Transverse colon (tissue), 4 donors: ENCODE measurements around the gene GNLY. TPM values are rescaled to one million over a fixed set of nuclear protein-coding genes. Genes with fewer than 3 reads are reported as not detected.
"Not testable (repeated sequence)": the region's sequence is repeated elsewhere in the genome, so short reads cannot be mapped to it uniquely, and the experiment has no call there.

Experiments
- DNase-seq: peaks from one replicate; pipeline ENCODE4 v3.0.0-alpha.2; 2019
- H3K27ac ChIP-seq, 4 donors: fragments of 200-600 bp; sonication (generic); 2 replicates each; pipeline ENCODE4 v1.5.1; 2016 to 2018; ENCODE audit warnings: inconsistent platforms in 4 of 4
- H3K27me3 ChIP-seq: fragments of 200-600 bp; sonication (generic); 2 replicates; pipeline ENCODE4 v1.5.1; 2017; ENCODE audit warnings: inconsistent platforms
- H3K36me3 ChIP-seq, 4 donors: fragments of 200-600 bp; sonication (generic); 2 replicates each; pipeline ENCODE4 v1.5.1; 2017 to 2019; ENCODE audit warnings: inconsistent platforms in 4 of 4
- H3K4me1 ChIP-seq, 4 donors: fragments of 200-600 bp; sonication (generic); 2 replicates each; pipeline ENCODE4 v1.5.1; 2017 to 2020; ENCODE audit warnings: inconsistent platforms in 4 of 4
- H3K4me3 ChIP-seq, 4 donors: fragments of 200-600 bp; sonication (generic); 1 replicate in 1 of 4; 2 replicates in 3 of 4; pipeline versions ENCODE4 v1.5.1 to v1.6.1; 2017 to 2019; ENCODE audit warnings: inconsistent platforms in 4 of 4
- H3K9me3 ChIP-seq, 2 donors: fragments of 200-600 bp; sonication (generic); 2 replicates each; pipeline ENCODE4 v1.5.1; 2017 to 2019; ENCODE audit warnings: inconsistent platforms in 2 of 2
- CTCF ChIP-seq, 5 experiments: fragments of 200-600 bp in 3 of 5; fragments of 450-650 bp in 2 of 5; sonication (generic) in 3 of 5; IDR thresholded peaks; 1 replicate in 2 of 5; 2 replicates in 3 of 5; pipeline ENCODE4 v1.5.1; 2016 to 2017; ENCODE audit warnings: antibody characterized with exemption in 5 of 5, inconsistent platforms in 3 of 5, mild to moderate bottlenecking in 2 of 5, moderate library complexity in 1 of 5
- EP300 ChIP-seq: sonication (generic); formaldehyde crosslinking; IDR thresholded peaks from one replicate; pipeline ENCODE4 v1.6.1; 2017; ENCODE audit warnings: antibody characterized with exemption, low read depth
- POLR2A ChIP-seq: fragments of 450-650 bp; IDR thresholded peaks from one replicate; pipeline ENCODE4 v1.6.1; 2016; ENCODE audit warnings: antibody characterized with exemption, mild to moderate bottlenecking, moderate library complexity
- POLR2AphosphoS5 ChIP-seq, 3 donors: sonication (generic); formaldehyde crosslinking; IDR thresholded peaks; one replicate each; pipeline ENCODE4 v1.6.1; 2016; ENCODE audit warnings: antibody characterized with exemption in 3 of 3
- WGBS, 2 donors: methylation state at CpG; one replicate each; pipeline ENCODE4 v1.1.5; 2018; ENCODE audit warnings: low coverage in 1 of 2; 5-methylcytosine and 5-hydroxymethylcytosine counted together
- in situ Hi-C, 4 donors: fragments of 200-750 bp; cut with MboI; loops; one replicate each; pipeline versions ENCODE4 v1.15.0 to v1.15.1; 2017; ENCODE audit warnings: low sequenced_read_pairs in 3 of 4, low pct_ligation_motif_present in 1 of 4, low pct_unique_long_range_greater_than_20kb in 1 of 4
- intact Hi-C: fragments of 100-400 bp; cut with DNase I; formaldehyde crosslinking; loops from one replicate; pipeline ENCODE4 v1.15.1; 2023; ENCODE audit warnings: low total_unique reads
- total RNA-seq, 4 donors: library from RNA; depleted of rRNA; stranded (reverse); fragments of >200 nt; gene quantifications; one replicate each; pipeline ENCODE4 v1.1.0, GENCODE V29; 2016

The GNLY gene
- total RNA-seq, 4 donors from 2014 or later = 5.2 to 11.7 TPM; not detected in 2

GRCh38 chr2:85712336-85712735, 18.2 kb downstream of the GNLY start:
- Histone ChIP-seq H3K27me3 (no peaks in the 10 kb centered on the region), H3K4me1 (peaks cover 0 to 46% (median 12%) of the 10 kb centered on the region in 4 donors), H3K9me3 (no peaks in the 10 kb centered on the region), H3K27ac (peak overlapping the region; percentile 19 to 63 (median 45)), H3K36me3 (no peaks in the 10 kb centered on the region), H3K4me3 (no peak overlapping the region)
- WGBS, 2 donors = 60 to 71% methylated on average over 3 to 15 of the region's 15 CpGs
- in situ Hi-C loops = no loop called here
- no peak for TF ChIP-seq EP300
- no peak for DNase-seq
- intact Hi-C loops = loop anchor here (10.0 kb wide), 1 partner anchor 68 kb away; no protein-coding TSS in a partner anchor

GRCh38 chr2:85712849-85713612, 18.9 kb downstream of the GNLY start:
- H3K27me3 ChIP-seq = no peaks in the 10 kb centered on the region
- intact Hi-C loops (loop anchor here (10.0 kb wide), 1 partner anchor 68 kb away; no protein-coding TSS in a partner anchor), in situ Hi-C loops (no loop called here)
- H3K4me3 ChIP-seq = no peak overlapping the region
- DNase-seq = peak; percentile 54
- H3K27ac ChIP-seq = peak overlapping the region; percentile 19 to 63 (median 45)
- no peaks in the 10 kb centered on the region for H3K9me3 ChIP-seq
- TF ChIP-seq EP300 (peak; percentile 13), CTCF (IDR thresholded peaks at IDR 0.05) (no peak), POLR2AphosphoS5 (IDR thresholded peaks at IDR 0.05) (peak in 1 of 3 donors; percentile 27), POLR2A (no peak)
- peaks cover 0 to 39% (median 11%) of the 10 kb centered on the region in 4 donors for H3K4me1 ChIP-seq
- WGBS, 2 donors = 65 to 80% methylated on average over 2 to 9 of the region's 9 CpGs
- no peaks in the 10 kb centered on the region for H3K36me3 ChIP-seq

- 76% methylated on average over 5 of the region's 5 CpGs; no CpG with 5 or more reads in 1 of the 2 donors for WGBS, 2 donors
- peaks cover 0 to 32% (median 11%) of the 10 kb centered on the region in 4 donors for H3K4me1 ChIP-seq
- DNase-seq = no peak
- no peaks in the 10 kb centered on the region for H3K27me3 ChIP-seq
- peak overlapping the region in 2 of 4 donors; percentile 19 to 41 for H3K27ac ChIP-seq
- H3K4me3 ChIP-seq = no peak overlapping the region
- no peaks in the 10 kb centered on the region for H3K36me3 ChIP-seq
- TF ChIP-seq POLR2AphosphoS5 (IDR thresholded peaks at IDR 0.05) = no peak
- TF ChIP-seq CTCF (IDR thresholded peaks at IDR 0.05) = no peak
- TF ChIP-seq EP300 = no peak
- no peak for TF ChIP-seq POLR2A
- H3K9me3 ChIP-seq = no peaks in the 10 kb centered on the region
- intact Hi-C loops = loop anchor here (10.0 kb wide), 1 partner anchor 69 kb away; no protein-coding TSS in a partner anchor
- in situ Hi-C loops = no loop called here
These were observed 19.7 kb downstream of the GNLY start for GRCh38 chr2:85713836-85714235.

GRCh38 chr2:85714421-85714820, 20.3 kb downstream of the GNLY start:
- H3K9me3 ChIP-seq, DNase-seq, H3K27ac ChIP-seq, H3K4me3 ChIP-seq, H3K36me3 ChIP-seq, H3K27me3 ChIP-seq, in situ Hi-C loops: not testable (repeated sequence)
- peaks cover 0 to 32% (median 11%) of the 10 kb centered on the region in 4 donors for H3K4me1 ChIP-seq
- intact Hi-C loops = loop anchor here (10.0 kb wide), 1 partner anchor 70 kb away; no protein-coding TSS in a partner anchor
- 64 to 89% methylated on average over 5 to 7 of the region's 7 CpGs for WGBS, 2 donors

GRCh38 chr2:85714841-85715240, 20.7 kb downstream of the GNLY start:
- in situ Hi-C loops (no loop called here), intact Hi-C loops (loop anchor here (10.0 kb wide), 1 partner anchor 70 kb away; no protein-coding TSS in a partner anchor)
- Histone ChIP-seq H3K4me3 (no peak overlapping the region), H3K27me3 (no peaks in the 10 kb centered on the region), H3K27ac (no peak overlapping the region), H3K4me1 (peaks cover 0 to 31% (median 11%) of the 10 kb centered on the region in 4 donors), H3K36me3 (no peaks in the 10 kb centered on the region), H3K9me3 (no peaks in the 10 kb centered on the region)
- TF ChIP-seq CTCF (IDR thresholded peaks at IDR 0.05) (no peak), POLR2A (no peak), EP300 (no peak), POLR2AphosphoS5 (IDR thresholded peaks at IDR 0.05) (no peak)
- 78 to 82% methylated on average over 6 to 8 of the region's 8 CpGs for WGBS, 2 donors
- DNase-seq = no peak
